Measurements from ENCODE around the gene S100A6. TPM values are rescaled to one million over a fixed set of nuclear protein-coding genes. Genes with fewer than 3 reads are reported as not detected.

S100A6 gene
- total RNA-seq, 4 donors from 2014 or later: 219 to 881 (median 433) TPM

DNA sequence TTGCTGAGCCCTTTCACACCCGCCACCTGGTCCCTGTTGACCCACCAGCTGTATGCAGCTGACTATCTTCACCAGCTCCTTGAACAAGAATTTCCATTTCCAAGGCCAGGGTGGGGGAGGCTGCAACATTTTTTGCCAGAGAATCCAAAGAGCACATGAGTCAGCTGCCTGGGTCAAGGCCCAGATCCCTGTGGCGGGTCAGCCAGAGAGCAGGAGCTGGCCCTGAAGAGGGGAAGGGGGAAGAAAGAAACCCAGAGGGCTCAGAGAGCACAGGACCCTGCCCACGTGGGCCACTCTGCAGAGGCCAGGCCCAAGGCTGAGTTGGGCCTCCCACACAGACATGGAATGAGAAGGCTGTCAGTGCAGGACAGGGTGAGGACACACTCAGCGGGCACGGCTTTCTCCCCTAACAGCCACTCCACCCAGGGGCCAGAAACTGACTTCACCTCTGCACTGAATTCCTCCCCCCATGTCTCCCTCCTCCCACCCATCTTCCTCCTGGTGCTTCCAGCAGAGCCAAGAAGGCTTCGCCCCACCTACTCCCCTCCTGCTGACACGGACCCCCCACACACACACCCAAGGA is 28.9 kb downstream of the S100A6 start:
- WGBS, 2 donors (ENCODE audit: low coverage in 1 of 2): 52% methylated on average over 7 of the region's 7 CpGs; no CpG with 5 or more reads in 1 of the 2 donors
- no peaks in the 10 kb centered on the region for H3K9me3 ChIP-seq
- no peaks in the 10 kb centered on the region for H3K27me3 ChIP-seq
- TF ChIP-seq POLR2AphosphoS5 (IDR thresholded peaks at IDR 0.05): peak; percentile 82 to 91 (median 91)
- TF ChIP-seq, protein P1, sequence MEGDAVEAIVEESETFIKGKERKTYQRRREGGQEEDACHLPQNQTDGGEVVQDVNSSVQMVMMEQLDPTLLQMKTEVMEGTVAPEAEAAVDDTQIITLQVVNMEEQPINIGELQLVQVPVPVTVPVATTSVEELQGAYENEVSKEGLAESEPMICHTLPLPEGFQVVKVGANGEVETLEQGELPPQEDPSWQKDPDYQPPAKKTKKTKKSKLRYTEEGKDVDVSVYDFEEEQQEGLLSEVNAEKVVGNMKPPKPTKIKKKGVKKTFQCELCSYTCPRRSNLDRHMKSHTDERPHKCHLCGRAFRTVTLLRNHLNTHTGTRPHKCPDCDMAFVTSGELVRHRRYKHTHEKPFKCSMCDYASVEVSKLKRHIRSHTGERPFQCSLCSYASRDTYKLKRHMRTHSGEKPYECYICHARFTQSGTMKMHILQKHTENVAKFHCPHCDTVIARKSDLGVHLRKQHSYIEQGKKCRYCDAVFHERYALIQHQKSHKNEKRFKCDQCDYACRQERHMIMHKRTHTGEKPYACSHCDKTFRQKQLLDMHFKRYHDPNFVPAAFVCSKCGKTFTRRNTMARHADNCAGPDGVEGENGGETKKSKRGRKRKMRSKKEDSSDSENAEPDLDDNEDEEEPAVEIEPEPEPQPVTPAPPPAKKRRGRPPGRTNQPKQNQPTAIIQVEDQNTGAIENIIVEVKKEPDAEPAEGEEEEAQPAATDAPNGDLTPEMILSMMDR (IDR thresholded peaks at IDR 0.05): no peak
- TF ChIP-seq EP300 (IDR thresholded peaks at IDR 0.05; ENCODE audit: low read depth): no peak
- no peak for TF ChIP-seq POLR2A (IDR thresholded peaks at IDR 0.05)
- H3K36me3 ChIP-seq: no peaks in the 10 kb centered on the region
- peak; percentile 67 for DNase-seq
- in situ Hi-C loops (cut with MboI; ENCODE audit: low pct_ligation_motif_present in 1 of 4, low pct_unique_long_range_greater_than_20kb in 1 of 4, low sequenced_read_pairs in 3 of 4) (loop anchor here in 3 of 4 donors (10.0 to 25.0 kb wide), 3 partner anchors 230 to 480 kb away; partner anchors contain the start of genes JTB (in 3 of the 3), RAB13 (in 3 of the 3), RPS27 (in 3 of the 3) and INTS3 (in 1 of the 3)), intact Hi-C loops (cut with DNase I; ENCODE audit: low total_unique reads) (no loop called here)
- peaks cover 0 to 21% (median 7%) of the 10 kb centered on the region in 4 donors for H3K4me1 ChIP-seq
- H3K4me3 ChIP-seq: no peak overlapping the region
- H3K27ac ChIP-seq: peak overlapping the region; percentile 68 to 79 (median 77)

DNA sequence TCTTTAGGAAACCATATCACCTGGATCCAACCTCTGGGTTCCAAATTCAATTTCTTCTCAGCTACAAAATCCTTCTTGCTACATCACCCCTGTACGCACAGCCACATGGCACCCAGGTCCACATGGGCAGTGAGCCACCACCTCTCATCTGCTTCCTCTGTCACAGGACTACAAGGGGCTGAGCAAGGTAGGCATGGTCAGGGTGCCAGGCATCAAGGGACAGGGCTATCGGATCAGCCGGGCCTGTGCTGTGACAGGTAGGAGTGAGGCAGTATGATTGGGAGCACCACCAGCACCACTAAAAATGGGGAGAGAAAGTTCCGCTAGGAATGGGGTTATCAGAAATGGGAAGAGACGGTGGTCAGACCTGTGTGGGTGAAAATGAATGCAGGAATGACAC is 29.4 kb downstream of the S100A6 start:
- TF ChIP-seq, protein P1 (IDR thresholded peaks at IDR 0.05): no peak
- TF ChIP-seq EP300 (IDR thresholded peaks at IDR 0.05; ENCODE audit: low read depth): no peak
- TF ChIP-seq POLR2AphosphoS5 (IDR thresholded peaks at IDR 0.05): no peak
- no peak for TF ChIP-seq POLR2A (IDR thresholded peaks at IDR 0.05)
- H3K27ac ChIP-seq: peak overlapping the region; percentile 26 to 79 (median 77)
- in situ Hi-C loops (cut with MboI; ENCODE audit: low pct_ligation_motif_present in 1 of 4, low pct_unique_long_range_greater_than_20kb in 1 of 4, low sequenced_read_pairs in 3 of 4): loop anchor here in 3 of 4 donors (10.0 to 25.0 kb wide), 3 partner anchors 231 to 481 kb away; partner anchors contain the start of genes JTB (in 3 of the 3), RAB13 (in 3 of the 3), RPS27 (in 3 of the 3) and INTS3 (in 1 of the 3)

DNA sequence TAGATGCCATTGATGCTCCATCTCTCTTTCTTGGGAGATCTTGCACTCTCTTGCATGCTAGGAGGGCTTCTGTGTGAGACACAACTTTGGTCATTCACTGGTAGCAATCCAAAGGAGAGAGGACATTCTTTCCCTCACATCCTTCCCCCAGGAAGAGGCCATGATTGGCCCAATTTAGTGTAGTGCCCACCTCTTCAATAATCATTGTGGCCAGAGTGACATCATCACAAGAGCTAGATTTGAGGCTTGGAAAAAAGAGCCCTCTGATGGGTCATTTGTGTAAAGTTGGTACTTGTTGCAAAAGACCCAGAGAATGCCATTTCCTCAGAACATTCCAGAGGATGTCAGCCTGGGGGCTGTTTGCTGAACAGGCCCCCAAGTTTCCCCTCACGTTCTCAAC is 30.2 kb downstream of the S100A6 start:
- H3K9me3 ChIP-seq: no peaks in the 10 kb centered on the region
- no peaks in the 10 kb centered on the region for H3K27me3 ChIP-seq
- peaks cover 0 to 10% (median 7%) of the 10 kb centered on the region in 4 donors for H3K4me1 ChIP-seq
- in situ Hi-C loops (cut with MboI; ENCODE audit: low pct_ligation_motif_present in 1 of 4, low pct_unique_long_range_greater_than_20kb in 1 of 4, low sequenced_read_pairs in 3 of 4) (loop anchor here in 3 of 4 donors (10.0 to 25.0 kb wide), 3 partner anchors 232 to 482 kb away; partner anchors contain the start of genes JTB (in 3 of the 3), RAB13 (in 3 of the 3), RPS27 (in 3 of the 3) and INTS3 (in 1 of the 3)), intact Hi-C loops (cut with DNase I; ENCODE audit: low total_unique reads) (no loop called here)
- no peaks in the 10 kb centered on the region for H3K36me3 ChIP-seq
- DNase-seq: no peak
- 95% methylated on average over 1 of the region's 1 CpG; no CpG with 5 or more reads in 1 of the 2 donors for WGBS, 2 donors (ENCODE audit: low coverage in 1 of 2)
- no peak overlapping the region for H3K4me3 ChIP-seq
- peak overlapping the region in 3 of 4 donors; percentile 76 to 79 (median 78) for H3K27ac ChIP-seq
- TF ChIP-seq, protein P1 (IDR thresholded peaks at IDR 0.05): no peak
- no peak for TF ChIP-seq POLR2AphosphoS5 (IDR thresholded peaks at IDR 0.05)
- TF ChIP-seq POLR2A (IDR thresholded peaks at IDR 0.05): no peak
- no peak for TF ChIP-seq EP300 (IDR thresholded peaks at IDR 0.05; ENCODE audit: low read depth)

More for the DNA sequence above, 29.4 kb downstream of the S100A6 start:
- no peak for DNase-seq
- H3K36me3 ChIP-seq: no peaks in the 10 kb centered on the region
- peaks cover 0 to 18% (median 7%) of the 10 kb centered on the region in 4 donors for H3K4me1 ChIP-seq
- no peaks in the 10 kb centered on the region for H3K9me3 ChIP-seq
- H3K4me3 ChIP-seq: no peak overlapping the region
- WGBS, 2 donors (ENCODE audit: low coverage in 1 of 2): 89% methylated on average over 5 of the region's 5 CpGs; no CpG with 5 or more reads in 1 of the 2 donors
- intact Hi-C loops (cut with DNase I; ENCODE audit: low total_unique reads): no loop called here
- H3K27me3 ChIP-seq: no peaks in the 10 kb centered on the region

DNA sequence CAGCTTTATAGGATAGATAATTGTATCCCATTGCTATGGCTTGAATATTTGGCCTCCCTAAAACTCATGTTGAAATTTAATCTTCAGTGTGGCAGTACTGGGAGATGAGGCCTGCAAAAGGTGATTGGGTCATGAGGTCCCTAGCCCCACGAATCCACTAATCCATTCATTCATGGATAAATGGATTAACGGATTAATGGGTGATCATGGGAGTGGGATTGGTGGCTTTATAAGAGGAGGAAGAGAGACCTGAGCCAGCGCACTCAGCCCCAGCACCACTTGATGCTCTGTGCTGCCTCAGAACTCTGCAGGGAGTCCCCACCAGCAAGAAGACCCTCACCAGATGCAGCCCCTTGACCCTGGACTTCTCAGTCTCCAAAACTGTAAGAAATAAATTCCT is 32.0 kb downstream of the S100A6 start:
- H3K27ac ChIP-seq: no peak overlapping the region
- 79 to 90% methylated on average over 2 to 3 of the region's 3 CpGs for WGBS, 2 donors (ENCODE audit: low coverage in 1 of 2)
- in situ Hi-C loops (cut with MboI; ENCODE audit: low pct_ligation_motif_present in 1 of 4, low pct_unique_long_range_greater_than_20kb in 1 of 4, low sequenced_read_pairs in 3 of 4): loop anchor here in 3 of 4 donors (10.0 to 25.0 kb wide), 3 partner anchors 234 to 484 kb away; partner anchors contain the start of genes JTB (in 3 of the 3), RAB13 (in 3 of the 3), RPS27 (in 3 of the 3) and INTS3 (in 1 of the 3)
- no peaks in the 10 kb centered on the region for H3K9me3 ChIP-seq
- intact Hi-C loops (cut with DNase I; ENCODE audit: low total_unique reads): no loop called here
- no peaks in the 10 kb centered on the region for H3K27me3 ChIP-seq
- DNase-seq: no peak
- peaks cover 0 to 10% (median 7%) of the 10 kb centered on the region in 4 donors for H3K4me1 ChIP-seq
- no peaks in the 10 kb centered on the region for H3K36me3 ChIP-seq
- TF ChIP-seq POLR2A (IDR thresholded peaks at IDR 0.05) (no peak), POLR2AphosphoS5 (IDR thresholded peaks at IDR 0.05) (no peak), EP300 (IDR thresholded peaks at IDR 0.05; ENCODE audit: low read depth) (no peak)
- TF ChIP-seq, protein P1 (IDR thresholded peaks at IDR 0.05): no peak
- H3K4me3 ChIP-seq: no peak overlapping the region
